Prostate gland (tissue), 2 donors: ENCODE results near the gene PPP1R13B. TPM values are rescaled to one million over a fixed set of nuclear protein-coding genes. Genes with fewer than 3 reads are reported as not detected.
A peak's percentile ranks its signal among the peaks of the same experiment; 100 is the strongest.

ENCODE experiments used
- DNase-seq: peaks from one replicate; pipeline ENCODE4 v3.0.0-alpha.2; 2019; ENCODE audit warnings: low spot score
- H3K27ac ChIP-seq, 2 donors: fragments of 200-600 bp; sonication (generic); 2 replicates each; pipeline ENCODE4 v1.5.1; 2017 to 2019
- H3K27me3 ChIP-seq: fragments of 200-600 bp; sonication (generic); replicated peaks from 2 replicates; pipeline ENCODE4 v1.5.1; 2019; ENCODE audit not compliant: insufficient read depth
- H3K36me3 ChIP-seq, 2 donors: fragments of 200-600 bp; sonication (generic); 1 replicate in 1 of 2; 2 replicates in 1 of 2; pipeline versions ENCODE4 v1.5.1 to v1.8.1; 2017 to 2019
- H3K4me1 ChIP-seq: fragments of 200-600 bp; sonication (generic); replicated peaks from 2 replicates; pipeline ENCODE4 v1.5.1; 2019
- H3K4me3 ChIP-seq, 2 donors: fragments of 200-600 bp; sonication (generic); 2 replicates each; pipeline ENCODE4 v1.5.1; 2017 to 2019
- H3K9me3 ChIP-seq: fragments of 200-600 bp; sonication (generic); 2 replicates; pipeline ENCODE4 v1.5.1; 2017
- POLR2A ChIP-seq: fragments of 450-650 bp; IDR thresholded peaks from one replicate; pipeline ENCODE4 v1.6.1; 2016; ENCODE audit warnings: antibody characterized with exemption, mild to moderate bottlenecking
- POLR2AphosphoS5 ChIP-seq: sonication (generic); formaldehyde crosslinking; IDR thresholded peaks from one replicate; pipeline ENCODE4 v1.6.1; 2017; ENCODE audit warnings: antibody characterized with exemption
- WGBS: methylation state at CpG from one replicate; pipeline ENCODE4 v1.1.5; 2018; 5-methylcytosine and 5-hydroxymethylcytosine counted together
- intact Hi-C: fragments of 100-400 bp; cut with DNase I; formaldehyde crosslinking; loops from one replicate; pipeline ENCODE4 v1.14.2; 2022
- total RNA-seq, 2 donors: library from RNA; depleted of rRNA; stranded (reverse); fragments of >200 nt; gene quantifications; one replicate each; pipeline ENCODE4 v1.1.0, GENCODE V29; 2016
- TF ChIP-seq, protein P1 (sequence below), 4 experiments: fragments of 200-600 bp in 2 of 4; fragments of 450-650 bp in 2 of 4; sonication (generic) in 2 of 4; IDR thresholded peaks; 1 replicate in 3 of 4; 2 replicates in 1 of 4; pipeline ENCODE4 v1.5.1; 2016 to 2019; ENCODE audit warnings: antibody characterized with exemption in 4 of 4, mild to moderate bottlenecking in 2 of 4, moderate library complexity in 2 of 4

The PPP1R13B gene
- total RNA-seq, 2 donors from 2014 or later, result 48.2 to 64.6 TPM

- no peak for DNase-seq
- H3K9me3 ChIP-seq, result no peaks in the 10 kb centered on the region
- no peak overlapping the region for H3K27ac ChIP-seq
- no peak overlapping the region for H3K4me3 ChIP-seq
- H3K27me3 ChIP-seq, result no peaks in the 10 kb centered on the region
- WGBS, result 80% methylated on average over 9 of the region's 9 CpGs
- H3K4me1 ChIP-seq, result no peaks in the 10 kb centered on the region
- intact Hi-C loops, result no loop called here
- H3K36me3 ChIP-seq, result no peaks in the 10 kb centered on the region
- TF ChIP-seq, protein P1, sequence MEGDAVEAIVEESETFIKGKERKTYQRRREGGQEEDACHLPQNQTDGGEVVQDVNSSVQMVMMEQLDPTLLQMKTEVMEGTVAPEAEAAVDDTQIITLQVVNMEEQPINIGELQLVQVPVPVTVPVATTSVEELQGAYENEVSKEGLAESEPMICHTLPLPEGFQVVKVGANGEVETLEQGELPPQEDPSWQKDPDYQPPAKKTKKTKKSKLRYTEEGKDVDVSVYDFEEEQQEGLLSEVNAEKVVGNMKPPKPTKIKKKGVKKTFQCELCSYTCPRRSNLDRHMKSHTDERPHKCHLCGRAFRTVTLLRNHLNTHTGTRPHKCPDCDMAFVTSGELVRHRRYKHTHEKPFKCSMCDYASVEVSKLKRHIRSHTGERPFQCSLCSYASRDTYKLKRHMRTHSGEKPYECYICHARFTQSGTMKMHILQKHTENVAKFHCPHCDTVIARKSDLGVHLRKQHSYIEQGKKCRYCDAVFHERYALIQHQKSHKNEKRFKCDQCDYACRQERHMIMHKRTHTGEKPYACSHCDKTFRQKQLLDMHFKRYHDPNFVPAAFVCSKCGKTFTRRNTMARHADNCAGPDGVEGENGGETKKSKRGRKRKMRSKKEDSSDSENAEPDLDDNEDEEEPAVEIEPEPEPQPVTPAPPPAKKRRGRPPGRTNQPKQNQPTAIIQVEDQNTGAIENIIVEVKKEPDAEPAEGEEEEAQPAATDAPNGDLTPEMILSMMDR (IDR thresholded peaks at IDR 0.05), result no peak
- no peak for TF ChIP-seq POLR2A
- TF ChIP-seq POLR2AphosphoS5, result no peak
These were observed 93.6 kb downstream of the PPP1R13B start for GRCh38 chr14:103753774-103754173.

- TF ChIP-seq, protein P1 (IDR thresholded peaks at IDR 0.05), result peak in 1 of 4 experiments; percentile 16
- TF ChIP-seq POLR2AphosphoS5 (no peak), POLR2A (no peak)
These were observed 97.5 kb downstream of the PPP1R13B start for GRCh38 chr14:103749860-103750259.

DNA sequence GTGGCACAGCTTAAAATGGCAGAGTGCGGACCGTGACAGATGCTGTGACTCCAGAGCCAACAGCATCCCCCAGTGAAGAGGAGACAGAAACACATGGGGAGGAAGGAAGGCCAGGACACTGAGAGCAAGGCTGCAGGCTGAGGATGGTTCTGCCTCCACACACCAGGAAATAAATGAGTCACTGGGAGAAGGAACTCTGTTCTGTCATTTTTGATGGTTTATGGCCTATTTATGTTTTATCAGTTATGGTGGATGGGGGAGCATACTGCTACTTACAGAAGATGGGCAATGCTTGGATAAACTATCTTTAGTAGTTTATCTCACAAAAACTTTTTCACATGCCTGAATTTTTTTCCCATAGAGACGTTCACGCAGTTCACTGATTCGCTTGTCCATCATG is 97.9 kb downstream of the PPP1R13B start:
- intact Hi-C loops, result no loop called here
- no peaks in the 10 kb centered on the region for H3K36me3 ChIP-seq
- H3K4me1 ChIP-seq, result no peaks in the 10 kb centered on the region
- 92% methylated on average over 5 of the region's 5 CpGs for WGBS
- no peak overlapping the region for H3K27ac ChIP-seq
- H3K4me3 ChIP-seq, result no peak overlapping the region
- H3K9me3 ChIP-seq, result no peaks in the 10 kb centered on the region
- no peaks in the 10 kb centered on the region for H3K27me3 ChIP-seq
- DNase-seq, result no peak
- TF ChIP-seq POLR2A, result no peak
- TF ChIP-seq, protein P1 (IDR thresholded peaks at IDR 0.05), result no peak
- TF ChIP-seq POLR2AphosphoS5, result no peak

More at GRCh38 chr14:103749860-103750259, 97.5 kb downstream of the PPP1R13B start:
- intact Hi-C loops, result no loop called here
- H3K4me1 ChIP-seq, result no peaks in the 10 kb centered on the region
- no peaks in the 10 kb centered on the region for H3K27me3 ChIP-seq
- 75% methylated on average over 5 of the region's 5 CpGs for WGBS
- no peaks in the 10 kb centered on the region for H3K9me3 ChIP-seq
- H3K27ac ChIP-seq, result no peak overlapping the region
- no peak overlapping the region for H3K4me3 ChIP-seq
- DNase-seq, result no peak
- H3K36me3 ChIP-seq, result no peaks in the 10 kb centered on the region

GRCh38 chr14:103748534-103748857 is 98.9 kb downstream of the PPP1R13B start:
- Histone ChIP-seq H3K27me3 (no peaks in the 10 kb centered on the region), H3K4me3 (no peak overlapping the region), H3K27ac (no peak overlapping the region), H3K4me1 (no peaks in the 10 kb centered on the region), H3K36me3 (no peaks in the 10 kb centered on the region), H3K9me3 (no peaks in the 10 kb centered on the region)
- intact Hi-C loops, result no loop called here
- 83% methylated on average over 5 of the region's 5 CpGs for WGBS
- TF ChIP-seq, protein P1 (IDR thresholded peaks at IDR 0.05), result no peak
- TF ChIP-seq POLR2A (no peak), POLR2AphosphoS5 (no peak)
- DNase-seq, result no peak

- intact Hi-C loops, result no loop called here
- no peak overlapping the region for H3K27ac ChIP-seq
- TF ChIP-seq, protein P1 (IDR thresholded peaks at IDR 0.05), result no peak
- no peaks in the 10 kb centered on the region for H3K27me3 ChIP-seq
- WGBS, result 90% methylated on average over 10 of the region's 10 CpGs
- no peaks in the 10 kb centered on the region for H3K36me3 ChIP-seq
- H3K4me3 ChIP-seq, result no peak overlapping the region
- no peaks in the 10 kb centered on the region for H3K4me1 ChIP-seq
- no peaks in the 10 kb centered on the region for H3K9me3 ChIP-seq
- no peak for DNase-seq
These were observed 100.7 kb downstream of the PPP1R13B start for GRCh38 chr14:103746701-103747100.
